Endothelial cell of umbilical vein (primary cell): Measurements from ENCODE around the gene HIPK4. TPM values are rescaled to one million over a fixed set of nuclear protein-coding genes. Genes with fewer than 3 reads are reported as not detected.

Experiments
- BruUV-seq: library from RNA; stranded (reverse); fragments of 400-500 nt; replicated peaks from 2 replicates; lab custom pipeline; 2021; lab: Mats Ljungman, UMichigan
- CTCF ChIA-PET: fragments of 300-600, 350-600 bp; sonication (Branson Sonifier 250); formaldehyde crosslinking; loops from one replicate; lab custom pipeline; 2021; ENCODE audit warnings: antibody characterized with exemption, inconsistent platforms; lab: Charles Lee
- POLR2A ChIA-PET: fragments of 300-600, 350-600 bp; sonication (Branson Sonifier 250); formaldehyde crosslinking; loops from one replicate; lab custom pipeline; 2021; ENCODE audit warnings: antibody characterized with exemption, inconsistent platforms; lab: Charles Lee
- DNase-seq: peaks from one replicate; pipeline ENCODE4 v3.0.0-alpha.2; 2011; ENCODE audit warnings: low read depth, low spot score
- FAIRE-seq: peaks from 2 replicates; lab custom pipeline; 2011; peaks lifted over from hg19 to GRCh38; lab: Jason Lieb, UNC
- H2AFZ ChIP-seq: 2 replicates; pipeline ENCODE4 v1.6.0; 2012; ENCODE audit warnings: low read depth, low read length, control low read depth, inconsistent platforms
- H3K27ac ChIP-seq: 2 replicates; pipeline ENCODE4 v1.5.1; 2011; ENCODE audit warnings: low read depth, mild to moderate bottlenecking, control low read depth, low read length, moderate library complexity; ENCODE audit not compliant: insufficient read depth
- H3K27me3 ChIP-seq, 2 experiments: 2 replicates each; pipeline versions ENCODE4 v1.6.0 to v1.6.1; 2011; ENCODE audit warnings: low read length in 2 of 2, mixed read lengths in 1 of 2; ENCODE audit not compliant: control insufficient read depth in 2 of 2, insufficient read depth in 2 of 2
- H3K36me3 ChIP-seq, 2 experiments: 2 replicates in 1 of 2; 3 replicates in 1 of 2; pipeline ENCODE4 v1.5.1; 2011; ENCODE audit warnings: low read length in 2 of 2, mild to moderate bottlenecking in 1 of 2, moderate library complexity in 1 of 2; ENCODE audit not compliant: control insufficient read depth in 2 of 2, insufficient read depth in 2 of 2; ENCODE audit errors: extremely low read depth in 1 of 2
- H3K4me1 ChIP-seq: 3 replicates; pipeline ENCODE4 v1.5.1; 2011; ENCODE audit warnings: mild to moderate bottlenecking, low read length; ENCODE audit not compliant: control insufficient read depth, insufficient read depth; ENCODE audit errors: extremely low read depth
- H3K4me2 ChIP-seq: 2 replicates; pipeline ENCODE4 v1.6.1; 2011; ENCODE audit warnings: low read length, control low read depth, mixed read lengths; ENCODE audit not compliant: insufficient read depth
- H3K4me3 ChIP-seq, 3 experiments: fragments of 200-600 bp in 1 of 3; sonication (generic), shearing (Covaris generic) in 1 of 3; replicated peaks in 1 of 3; 2 replicates each; pipeline ENCODE4 v1.5.1; 2011 to 2016; ENCODE audit warnings: control low read depth in 3 of 3, low read length in 3 of 3, mild to moderate bottlenecking in 2 of 3, inconsistent platforms in 1 of 3, low read depth in 1 of 3, moderate library complexity in 1 of 3; ENCODE audit not compliant: insufficient read depth in 1 of 3
- H3K79me2 ChIP-seq: 2 replicates; pipeline ENCODE4 v1.6.0; 2012; ENCODE audit warnings: low read length, inconsistent platforms; ENCODE audit not compliant: control insufficient read depth, insufficient read depth
- H3K9ac ChIP-seq: replicated peaks from 2 replicates; pipeline ENCODE3; 2011; ENCODE audit warnings: low read length, control low read depth; ENCODE audit not compliant: insufficient read depth; ENCODE audit errors: extremely low read depth
- H3K9me1 ChIP-seq: replicated peaks from 3 replicates; pipeline ENCODE4 v1.6.0; 2011; ENCODE audit warnings: mild to moderate bottlenecking, low read length; ENCODE audit not compliant: control insufficient read depth, insufficient read depth; ENCODE audit errors: extremely low read depth
- H3K9me3 ChIP-seq: replicated peaks from 2 replicates; pipeline ENCODE4 v1.5.1; 2012; ENCODE audit warnings: low read length, inconsistent platforms; ENCODE audit not compliant: control insufficient read depth, insufficient read depth
- H4K20me1 ChIP-seq: replicated peaks from 2 replicates; pipeline ENCODE3; 2011; ENCODE audit warnings: mild to moderate bottlenecking, low read length; ENCODE audit not compliant: control insufficient read depth, insufficient read depth; ENCODE audit errors: extremely low read depth
- EZH2 ChIP-seq: IDR thresholded peaks from 2 replicates; pipeline ENCODE4 v1.6.1; 2012; ENCODE audit warnings: borderline replicate concordance, low read depth, mild to moderate bottlenecking, moderate library complexity, low read length, inconsistent platforms; ENCODE audit not compliant: severe bottlenecking
- FOS ChIP-seq: IDR thresholded peaks from 2 replicates; pipeline ENCODE4 v1.6.1; 2011; ENCODE audit warnings: mild to moderate bottlenecking, low read length, moderate library complexity, borderline replicate concordance; ENCODE audit not compliant: insufficient read depth
- GATA2 ChIP-seq: IDR thresholded peaks from 2 replicates; pipeline ENCODE4 v1.7.0; 2011; ENCODE audit warnings: low read depth, mild to moderate bottlenecking, moderate library complexity, mixed read lengths, low read length; ENCODE audit not compliant: insufficient read length, insufficient read depth
- JUN ChIP-seq: IDR thresholded peaks from 2 replicates; pipeline ENCODE4 v1.6.1; 2011; ENCODE audit warnings: borderline replicate concordance, low read depth; ENCODE audit not compliant: insufficient read length, insufficient read depth
- MAX ChIP-seq: IDR thresholded peaks from 2 replicates; pipeline ENCODE4 v1.6.1; 2011; ENCODE audit not compliant: insufficient read depth, insufficient read length
- MYC ChIP-seq: IDR thresholded peaks from one replicate; pipeline ENCODE4 v1.6.1; 2011; ENCODE audit warnings: mild to moderate bottlenecking, low read depth, low read length
- POLR2A ChIP-seq: IDR thresholded peaks from 2 replicates; pipeline ENCODE4 v1.6.1; 2012; ENCODE audit warnings: low read depth, mild to moderate bottlenecking, control low read depth, low read length
- POLR2AphosphoS5 ChIP-seq: IDR thresholded peaks from 2 replicates; pipeline ENCODE4 v1.6.1; 2012; ENCODE audit warnings: low read depth, mild to moderate bottlenecking, control low read depth, low read length, moderate library complexity; ENCODE audit not compliant: insufficient read depth
- dilution Hi-C: fragments of 300-500 bp; cut with MboI; formaldehyde crosslinking; loops from one replicate; pipeline ENCODE4 v1.15.0; 2019; ENCODE audit warnings: low sequenced_read_pairs; ENCODE audit not compliant: extremely low pct_ligation_motif_present
- intact Hi-C: fragments of 100-400 bp; cut with micrococcal nuclease; formaldehyde crosslinking; loops from one replicate; pipeline ENCODE4 v1.10.0; 2022
- polyA plus RNA-seq, 4 experiments: library from polyadenylated mRNA; depleted of rRNA in 3 of 4; stranded (reverse) in 3 of 4; unstranded in 1 of 4; fragments of >200 nt; gene quantifications; 2 replicates each; pipeline versions ENCODE4 v1.2.1 to v1.2.3, GENCODE V29; 2011 to 2012; ENCODE audit warnings: missing spikeins in 1 of 4
- total RNA-seq: library from RNA; stranded (reverse); gene quantifications from 2 replicates; pipeline ENCODE4 v1.2.3, GENCODE V29; 2021
- TF ChIP-seq, protein P1 (sequence below), 2 donors: IDR thresholded peaks; 1 replicate in 1 of 2; 2 replicates in 1 of 2; pipeline ENCODE4 v1.5.1; 2011; ENCODE audit warnings: low read length in 2 of 2, mild to moderate bottlenecking in 2 of 2, moderate library complexity in 2 of 2, control low read depth in 1 of 2, inconsistent platforms in 1 of 2, low read depth in 1 of 2; ENCODE audit not compliant: insufficient read depth in 1 of 2; ENCODE audit errors: extremely low read depth in 1 of 2

Gene HIPK4
- total and polyA plus RNA-seq, 2 donors (not counting 3 experiments of a cell fraction or from before 2014, with no cell fraction given): 0.12 TPM; not detected in 1

DNA sequence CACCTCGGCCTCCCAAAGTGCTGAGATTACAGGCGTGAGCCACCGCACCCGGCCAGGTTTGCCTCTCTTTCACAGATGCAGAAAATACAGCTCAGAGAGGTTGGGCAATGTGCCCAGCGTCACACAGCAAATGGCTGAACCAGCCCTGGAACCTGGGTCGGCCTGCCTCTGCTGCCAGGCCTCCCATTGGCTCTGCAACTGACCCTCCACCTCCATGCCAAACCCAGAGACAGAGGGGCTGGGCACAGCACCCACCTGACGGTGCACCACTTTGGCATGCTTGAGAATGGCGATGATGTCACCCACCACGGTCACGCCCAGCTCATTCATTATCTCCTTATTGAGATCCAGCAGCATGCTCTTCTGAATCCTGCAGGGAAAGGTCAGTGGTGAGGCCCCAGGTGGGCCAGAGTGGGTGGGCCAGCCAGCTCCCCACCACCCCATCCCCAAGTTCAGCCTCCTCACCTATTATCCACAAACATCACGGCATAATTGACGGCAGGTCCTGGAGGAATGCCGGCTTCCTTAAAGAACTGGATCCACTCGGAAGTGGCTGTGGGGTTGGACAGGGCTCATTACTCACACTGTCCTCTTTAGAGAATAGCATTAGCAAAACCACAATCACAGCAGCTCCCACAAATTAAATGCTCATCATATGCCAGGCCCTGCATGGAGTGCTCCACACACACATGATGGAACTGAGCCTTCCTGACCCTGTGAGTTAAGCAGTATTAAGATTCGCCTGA lies 54.0 kb downstream of the HIPK4 start:
- Histone ChIP-seq H2AFZ (no peak overlapping the region), H3K27me3 (no peaks in the 10 kb centered on the region), H3K9me1 (no peaks in the 10 kb centered on the region), H3K9ac (no peak overlapping the region), H3K9me3 (no peaks in the 10 kb centered on the region), H3K27ac (no peak overlapping the region), H3K4me1 (no peaks in the 10 kb centered on the region), H4K20me1 (no peaks in the 10 kb centered on the region), H3K79me2 (peaks cover 2% of the 10 kb centered on the region), H3K4me3 (no peak overlapping the region), H3K4me2 (no peak overlapping the region), H3K36me3 (peaks cover 0 to 13% of the 10 kb centered on the region in 2 experiments)
- CTCF ChIA-PET: interaction anchor here (0.6 to 1.7 kb wide), 5 partner anchors 12 to 299 kb away, joined by 3 to 5 read pairs (median 3); partner anchors contain the start of gene C19orf47
- FAIRE-seq (no peak), DNase-seq (no peak)
- POLR2A ChIA-PET: no interaction called here
- BruUV-seq: no TSS peak
- dilution Hi-C loops (no loop called here), intact Hi-C loops (loop anchor here (5.0 kb wide), 1 partner anchor 44 kb away; no protein-coding TSS in a partner anchor)
- TF ChIP-seq EZH2 (no peak), FOS (no peak), MAX (no peak), POLR2A (no peak), GATA2 (no peak), JUN (no peak), MYC (no peak), POLR2AphosphoS5 (no peak)
- TF ChIP-seq, protein P1, sequence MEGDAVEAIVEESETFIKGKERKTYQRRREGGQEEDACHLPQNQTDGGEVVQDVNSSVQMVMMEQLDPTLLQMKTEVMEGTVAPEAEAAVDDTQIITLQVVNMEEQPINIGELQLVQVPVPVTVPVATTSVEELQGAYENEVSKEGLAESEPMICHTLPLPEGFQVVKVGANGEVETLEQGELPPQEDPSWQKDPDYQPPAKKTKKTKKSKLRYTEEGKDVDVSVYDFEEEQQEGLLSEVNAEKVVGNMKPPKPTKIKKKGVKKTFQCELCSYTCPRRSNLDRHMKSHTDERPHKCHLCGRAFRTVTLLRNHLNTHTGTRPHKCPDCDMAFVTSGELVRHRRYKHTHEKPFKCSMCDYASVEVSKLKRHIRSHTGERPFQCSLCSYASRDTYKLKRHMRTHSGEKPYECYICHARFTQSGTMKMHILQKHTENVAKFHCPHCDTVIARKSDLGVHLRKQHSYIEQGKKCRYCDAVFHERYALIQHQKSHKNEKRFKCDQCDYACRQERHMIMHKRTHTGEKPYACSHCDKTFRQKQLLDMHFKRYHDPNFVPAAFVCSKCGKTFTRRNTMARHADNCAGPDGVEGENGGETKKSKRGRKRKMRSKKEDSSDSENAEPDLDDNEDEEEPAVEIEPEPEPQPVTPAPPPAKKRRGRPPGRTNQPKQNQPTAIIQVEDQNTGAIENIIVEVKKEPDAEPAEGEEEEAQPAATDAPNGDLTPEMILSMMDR (IDR thresholded peaks at IDR 0.05; ENCODE audit: extremely low read depth in 1 of 2, insufficient read depth in 1 of 2, low read depth in 1 of 2, low read length in 2 of 2): no peak
